Kidney tubule cell (primary cell): ENCODE measurements around the gene SLC19A1.

Source experiments
- DNase-seq: peaks from one replicate; pipeline ENCODE4 v3.0.0-alpha.2; 2018; ENCODE audit warnings: low spot score

The SLC19A1 gene

DNA sequence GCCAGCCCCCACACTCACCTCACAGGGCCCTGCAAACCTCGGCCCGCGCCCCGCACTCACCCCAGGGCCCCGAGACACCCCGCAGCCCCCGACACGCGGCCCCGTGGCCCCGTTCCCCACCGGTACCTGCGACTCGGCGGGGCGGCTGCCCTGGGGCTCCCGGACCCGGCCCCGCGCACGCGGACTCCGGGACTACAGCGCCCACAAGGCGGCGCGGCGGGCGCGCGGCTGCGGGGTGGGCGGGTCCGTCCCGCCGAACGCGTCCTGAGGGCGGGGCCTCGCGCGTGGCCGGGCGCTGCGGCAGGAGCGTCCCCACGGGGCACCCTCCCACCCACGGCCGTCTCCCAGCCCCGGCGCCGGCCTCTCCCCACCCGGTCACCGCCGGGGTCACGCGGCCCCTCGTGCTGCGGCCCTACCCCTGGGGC, at the start of gene SLC19A1:
Gene SLC19A1, minus strand, starts transcription at position 199 of the 425 bp plus-strand sequence. CDS start 4,481 bp downstream, outside the sequence.
- peak; percentile 64 for DNase-seq

DNA sequence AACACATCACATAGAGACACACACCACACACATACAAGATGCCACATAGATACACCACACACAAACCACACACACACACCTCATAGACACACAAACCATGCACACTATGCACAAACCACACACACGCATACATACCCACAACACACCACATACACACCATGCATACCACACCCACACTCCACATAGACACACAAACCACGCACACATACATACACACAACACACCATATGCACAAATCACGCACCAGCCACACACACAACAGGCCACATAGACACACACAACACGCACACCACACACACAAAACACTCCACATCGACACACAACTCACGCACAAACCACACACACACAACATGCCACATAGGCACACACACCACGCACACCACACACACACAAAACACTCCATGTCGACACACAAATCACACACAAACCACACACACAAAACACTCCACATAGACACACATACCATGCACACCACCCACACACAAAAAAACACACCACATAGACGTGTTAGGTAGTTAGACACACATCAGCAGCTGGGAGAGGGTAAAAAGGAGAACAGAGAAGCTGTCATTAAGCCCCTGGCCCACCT, 49.5 kb upstream of the SLC19A1 start:
- no peak for DNase-seq

DNA sequence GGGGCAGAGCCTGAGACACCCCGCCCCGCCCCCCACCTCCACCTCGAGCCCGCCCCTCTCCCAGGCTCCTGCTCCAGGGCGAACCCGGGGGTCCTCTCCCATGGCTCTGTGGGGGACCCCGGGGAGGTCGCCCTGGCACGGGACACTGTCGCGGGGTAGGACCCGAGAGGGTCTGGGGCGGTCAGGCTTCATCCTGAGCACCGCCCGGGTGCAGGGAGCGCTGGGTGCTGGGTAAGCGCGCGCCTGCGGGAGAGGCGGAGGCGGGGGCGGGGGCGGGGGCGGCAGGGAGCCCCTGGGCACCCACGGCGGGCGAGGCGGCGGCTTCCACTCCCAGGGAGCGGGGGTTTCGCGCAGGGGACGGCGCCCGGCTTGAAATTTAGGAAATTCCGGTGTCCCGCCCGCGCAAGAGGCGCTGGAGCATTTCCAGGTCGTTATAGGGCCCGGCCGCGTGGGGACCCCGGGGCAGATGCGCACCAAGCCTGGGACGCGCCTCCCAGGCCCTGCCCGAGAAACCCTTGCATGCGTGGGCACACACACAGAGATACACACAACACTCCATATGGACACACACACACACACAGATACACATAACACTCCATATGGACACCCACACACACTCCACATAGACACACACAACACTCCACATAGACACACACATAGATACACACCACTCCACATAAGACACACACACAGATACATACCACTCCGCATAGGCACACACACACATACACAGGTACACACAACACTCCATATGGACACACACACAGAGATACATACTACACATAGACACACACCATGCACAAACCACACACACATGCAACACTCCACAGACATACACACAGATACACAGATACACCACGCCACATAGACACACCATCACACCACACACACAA, 48.7 kb upstream of the SLC19A1 start:
- DNase-seq: no peak

DNA sequence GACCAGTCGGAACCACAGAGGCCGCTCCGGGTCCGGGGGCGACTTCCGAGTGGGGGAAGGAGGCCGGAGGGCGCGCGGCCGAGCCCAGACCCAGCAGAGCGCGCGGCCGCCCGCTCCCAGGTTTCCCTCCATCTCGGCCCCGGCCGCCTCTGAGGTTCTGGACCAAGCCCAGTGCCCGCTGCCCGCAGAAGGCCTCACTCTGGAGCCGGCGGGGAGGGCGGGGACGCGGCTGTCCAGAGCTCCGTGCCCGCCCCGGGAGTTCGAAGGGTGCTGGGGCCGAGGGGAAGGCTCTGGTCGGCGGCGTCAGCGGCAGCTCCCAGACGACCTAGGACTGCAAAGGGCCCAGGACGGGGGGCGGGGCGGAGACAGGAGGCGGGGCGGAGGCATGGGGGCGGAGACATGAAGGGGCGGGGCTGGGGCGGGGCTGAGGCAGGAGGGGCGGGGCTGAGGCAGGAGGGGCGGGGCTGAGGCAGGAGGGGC, 48.0 kb upstream of the SLC19A1 start:
- peak; percentile 27 for DNase-seq

DNA sequence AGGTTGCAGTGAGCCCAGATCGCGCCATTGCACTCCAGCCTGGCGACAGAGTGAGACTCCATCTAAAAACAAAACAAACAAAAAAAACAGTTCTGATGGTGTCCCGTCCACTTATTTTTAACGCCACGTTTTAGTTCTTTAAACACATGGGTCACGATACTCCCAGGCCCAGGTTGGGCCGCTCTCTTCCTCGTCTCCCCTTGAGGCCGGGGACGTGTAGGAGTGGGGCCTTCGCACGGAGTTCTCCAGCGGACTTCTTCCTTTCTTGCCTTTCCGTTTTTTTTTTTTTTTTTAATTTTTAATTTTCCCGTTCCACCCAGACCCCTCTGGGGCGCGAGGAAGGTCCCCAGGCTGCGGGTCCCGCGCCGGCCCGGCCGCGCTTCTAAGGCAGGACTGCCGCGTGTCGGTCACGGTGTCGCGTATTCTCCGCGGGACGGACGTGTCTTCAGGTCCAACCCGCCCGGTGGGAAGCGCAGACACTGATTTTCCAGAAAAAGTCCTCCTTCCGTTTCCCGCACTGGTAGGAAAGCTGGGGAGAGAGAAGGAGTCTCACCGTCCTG, 47.5 kb upstream of the SLC19A1 start:
- DNase-seq: no peak

DNA sequence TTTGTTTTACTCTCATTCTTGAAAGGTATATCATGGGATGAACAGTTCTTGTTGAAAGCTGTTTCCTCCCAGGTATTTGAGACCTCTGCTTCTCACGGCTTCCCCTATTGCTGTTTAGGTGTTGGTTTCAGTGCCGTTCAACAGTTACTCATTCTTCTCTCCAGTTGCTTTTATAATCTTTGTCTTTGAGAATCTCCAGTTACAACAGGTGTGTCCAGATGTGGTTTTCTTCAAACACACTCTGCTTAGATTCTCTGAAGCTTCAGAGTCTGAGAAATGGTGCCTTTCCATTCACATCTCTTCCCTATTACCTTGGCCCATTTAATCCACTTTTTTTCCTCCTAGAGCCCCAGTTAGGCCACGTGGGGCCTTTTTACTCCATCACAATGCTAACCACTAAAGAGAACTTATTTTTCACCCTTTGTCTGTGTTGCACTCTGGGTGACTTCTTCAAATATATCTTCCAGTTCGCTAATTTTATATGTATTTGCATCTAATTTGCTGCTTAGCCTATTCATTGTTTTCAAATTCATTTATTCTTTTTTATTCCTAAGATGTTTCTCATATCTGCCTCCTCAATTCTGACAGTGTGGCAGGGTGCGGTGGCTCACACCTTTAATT, 46.7 kb upstream of the SLC19A1 start:
- DNase-seq: no peak

DNA sequence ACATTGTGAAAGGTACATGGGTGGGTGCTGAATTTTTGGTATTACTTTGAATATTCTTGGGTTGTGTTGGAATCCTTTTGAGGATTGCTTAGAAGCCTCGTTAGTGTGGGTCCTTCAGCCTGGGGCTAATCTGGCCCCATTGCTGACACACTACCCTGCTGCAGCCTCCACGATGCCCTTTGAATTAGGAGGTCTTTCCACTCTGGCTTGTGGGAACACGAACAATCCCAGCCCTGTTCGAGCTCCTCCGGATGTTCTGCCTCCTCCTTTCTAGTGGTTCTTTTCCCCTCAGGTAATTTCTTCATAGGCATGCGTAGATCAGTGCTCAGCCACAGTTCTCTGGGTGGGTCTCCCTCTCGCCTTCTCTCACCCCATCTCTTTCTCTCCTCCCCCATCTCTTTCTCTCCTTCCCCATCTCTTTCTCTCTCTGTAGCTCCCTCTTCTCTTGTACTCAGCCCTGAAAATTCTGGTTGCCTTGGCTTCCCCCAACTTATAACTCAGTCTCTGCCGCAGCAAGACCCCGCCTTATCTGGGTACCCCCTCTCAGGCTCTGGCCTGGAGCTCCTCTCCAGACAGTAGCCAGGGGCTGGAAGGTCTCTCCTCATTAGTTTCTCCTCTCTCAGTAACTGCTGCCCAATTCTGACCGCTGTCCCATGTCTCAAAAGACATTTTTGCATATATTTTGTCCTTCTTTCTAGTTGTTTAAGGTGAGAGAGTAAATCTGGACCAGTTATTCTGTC, 46.0 kb upstream of the SLC19A1 start:
- DNase-seq: no peak

DNA sequence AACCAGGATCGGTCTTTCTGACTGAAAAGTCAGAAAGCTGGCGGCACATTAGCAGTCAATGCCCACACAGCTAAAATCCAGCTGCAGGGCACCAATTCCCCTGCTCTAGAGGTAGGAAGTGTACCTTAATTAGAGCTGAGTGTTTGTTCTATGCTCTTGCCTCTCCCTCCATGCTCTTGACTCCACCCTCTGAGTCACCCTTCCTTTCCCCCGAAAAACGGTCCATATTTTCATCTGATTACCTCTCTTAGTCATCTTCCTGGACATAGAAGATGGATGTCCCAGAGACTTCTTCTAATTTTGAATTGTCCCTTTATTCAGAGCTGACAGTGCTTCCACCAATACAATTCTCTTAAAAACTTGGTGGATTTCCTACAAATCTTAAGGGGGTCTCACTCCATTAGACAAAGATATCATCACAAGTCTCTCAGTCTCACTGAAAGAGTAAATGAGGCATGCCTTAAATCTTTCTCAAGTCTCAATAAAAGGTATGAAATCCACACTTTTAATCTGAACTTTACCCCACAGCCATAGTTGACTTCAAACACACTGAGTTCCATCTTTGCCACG, 44.1 kb upstream of the SLC19A1 start:
- DNase-seq: no peak

DNA sequence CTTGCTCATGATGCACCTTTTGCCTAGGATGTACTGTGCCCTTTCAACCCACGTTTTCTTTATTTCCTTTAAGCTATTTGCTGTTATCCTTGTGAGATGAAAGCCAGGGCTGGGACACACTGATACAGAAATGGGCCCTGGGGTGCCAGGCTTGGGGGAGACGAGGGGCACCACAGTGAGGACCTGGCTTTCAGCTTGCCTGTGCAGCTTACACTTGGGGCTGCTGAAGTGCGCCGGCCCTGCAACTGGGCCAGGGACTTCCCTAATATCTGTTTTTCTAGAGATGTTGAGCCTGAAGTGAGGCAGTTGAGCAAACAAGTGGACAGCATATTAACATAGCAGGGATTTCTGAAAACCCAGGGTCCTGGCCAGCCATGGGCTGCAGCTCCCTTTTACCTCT, 42.5 kb upstream of the SLC19A1 start:
- DNase-seq: no peak

DNA sequence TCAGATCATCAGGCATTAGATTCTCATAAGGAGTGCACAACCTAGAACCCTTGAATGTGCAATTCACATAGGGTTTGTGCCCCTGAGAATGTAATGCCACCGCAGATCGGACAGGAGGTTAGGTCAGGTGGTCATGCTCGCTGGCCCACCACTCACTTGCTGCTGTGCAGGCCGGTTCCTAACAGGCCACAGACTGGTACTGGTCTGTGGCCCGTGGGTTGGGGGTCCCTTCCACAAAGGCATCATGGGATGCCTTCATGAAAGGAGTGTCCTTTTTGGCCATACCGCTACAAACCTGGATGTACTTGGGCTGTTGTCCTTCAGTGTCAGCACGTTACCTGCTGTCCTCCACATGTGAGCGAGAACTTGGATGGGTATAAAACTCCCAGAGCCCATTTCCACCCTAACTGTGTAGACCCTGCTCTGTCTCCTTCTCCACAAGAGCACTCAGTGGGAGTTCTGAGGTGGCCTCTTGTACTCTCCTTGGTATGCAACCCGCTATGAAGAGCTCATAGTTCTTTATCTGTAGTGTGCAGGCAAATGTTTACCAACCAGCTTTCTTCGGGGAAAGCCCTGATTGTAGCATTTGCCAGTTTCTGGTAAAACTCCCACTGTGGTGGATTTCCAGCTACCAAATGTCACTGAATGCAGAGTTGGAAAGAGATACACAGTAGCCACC, 41.7 kb upstream of the SLC19A1 start:
- DNase-seq: no peak

DNA sequence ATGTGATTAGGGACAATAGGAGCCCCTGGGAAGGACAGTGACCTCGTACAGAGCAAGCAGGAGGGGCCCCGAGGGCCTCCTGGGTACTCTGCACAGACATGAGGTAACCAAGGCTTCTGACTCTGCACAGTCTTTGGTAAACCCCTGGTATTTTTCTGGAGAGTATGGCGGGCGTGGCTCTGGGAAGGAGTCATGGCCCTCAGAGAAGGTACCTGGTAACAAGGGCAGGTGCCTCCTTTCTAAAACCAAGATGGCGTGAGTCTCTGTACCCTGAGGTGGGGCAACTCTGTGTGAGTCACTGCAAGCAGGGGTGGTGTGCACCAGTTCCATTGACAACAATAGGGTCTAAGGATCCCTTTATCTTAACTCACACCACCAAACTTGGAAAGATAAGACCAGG, 39.9 kb upstream of the SLC19A1 start:
- DNase-seq: no peak

DNA sequence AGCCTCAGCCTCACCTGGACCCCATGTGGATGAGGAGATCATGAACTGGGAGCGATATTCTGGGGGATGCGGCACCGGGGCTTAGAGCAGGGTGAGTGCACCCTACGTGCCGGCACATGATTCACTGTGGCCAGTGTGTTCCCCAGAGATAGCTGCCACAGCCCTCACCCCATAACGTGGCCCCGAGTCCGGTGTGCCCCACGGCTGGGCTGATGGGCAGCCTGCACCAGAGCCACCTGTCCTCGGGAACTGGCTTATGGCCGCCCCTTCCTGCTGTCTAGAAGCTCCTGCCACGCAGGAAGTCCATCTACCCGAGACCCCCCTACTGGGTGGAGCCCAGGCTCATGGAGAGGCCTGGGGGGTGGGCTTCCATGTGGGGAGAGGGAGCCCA, 39.1 kb upstream of the SLC19A1 start:
- no peak for DNase-seq

DNA sequence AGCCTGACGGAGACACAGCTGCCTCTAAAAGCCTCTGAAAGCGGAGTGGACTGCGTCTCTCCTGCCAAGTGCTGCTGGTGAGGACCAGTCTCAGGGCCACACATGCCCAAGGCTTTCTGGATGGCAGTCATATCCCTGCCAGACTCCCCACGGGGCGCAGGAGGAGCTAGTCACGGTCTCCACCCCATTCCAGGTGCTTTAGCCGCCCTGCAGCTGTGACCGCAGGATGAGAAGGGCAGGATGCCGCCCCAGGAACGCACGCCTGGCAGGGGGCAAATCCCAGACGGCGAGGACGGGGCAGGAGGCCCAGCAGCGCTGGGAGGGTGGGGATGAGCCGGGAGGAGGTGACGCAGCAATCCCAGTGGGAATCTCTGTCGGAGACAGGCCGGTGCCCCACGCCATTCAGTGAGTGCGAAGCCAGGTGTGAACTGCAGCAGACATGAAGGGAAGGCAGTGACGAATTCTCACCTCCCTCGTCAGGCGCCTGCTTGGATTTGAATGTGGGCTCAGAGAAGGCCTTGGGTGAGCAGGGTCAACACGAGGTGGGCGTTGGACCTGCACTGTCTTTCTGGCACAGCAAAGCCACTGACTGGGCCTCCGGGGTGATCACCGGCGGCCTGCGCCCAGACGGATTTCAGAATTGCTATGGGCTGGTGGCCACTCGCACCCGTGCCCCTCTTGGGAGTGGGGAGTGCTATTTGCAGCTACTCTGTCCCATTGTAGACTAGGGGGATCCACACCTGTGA, 38.5 kb upstream of the SLC19A1 start:
- no peak for DNase-seq

DNA sequence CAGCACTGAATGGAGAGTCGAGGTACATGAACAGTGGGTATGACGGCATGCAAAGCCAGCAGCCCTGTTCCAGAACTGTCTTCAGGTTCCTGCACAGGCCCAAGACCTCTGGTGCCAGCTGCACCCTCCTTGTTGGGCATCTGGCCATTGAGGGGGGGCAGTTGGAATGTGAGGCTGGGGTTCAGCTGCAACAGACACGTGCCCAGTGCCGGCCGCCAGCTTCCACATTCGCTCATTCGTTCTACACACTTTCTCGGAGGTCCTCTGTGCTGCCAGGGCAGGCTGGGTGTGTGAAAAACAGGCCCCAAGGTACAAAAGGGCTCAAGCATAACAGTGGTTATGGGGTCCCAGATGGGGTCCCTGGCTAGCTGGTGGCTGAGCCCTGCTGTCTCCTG, 37.9 kb upstream of the SLC19A1 start:
- no peak for DNase-seq

DNA sequence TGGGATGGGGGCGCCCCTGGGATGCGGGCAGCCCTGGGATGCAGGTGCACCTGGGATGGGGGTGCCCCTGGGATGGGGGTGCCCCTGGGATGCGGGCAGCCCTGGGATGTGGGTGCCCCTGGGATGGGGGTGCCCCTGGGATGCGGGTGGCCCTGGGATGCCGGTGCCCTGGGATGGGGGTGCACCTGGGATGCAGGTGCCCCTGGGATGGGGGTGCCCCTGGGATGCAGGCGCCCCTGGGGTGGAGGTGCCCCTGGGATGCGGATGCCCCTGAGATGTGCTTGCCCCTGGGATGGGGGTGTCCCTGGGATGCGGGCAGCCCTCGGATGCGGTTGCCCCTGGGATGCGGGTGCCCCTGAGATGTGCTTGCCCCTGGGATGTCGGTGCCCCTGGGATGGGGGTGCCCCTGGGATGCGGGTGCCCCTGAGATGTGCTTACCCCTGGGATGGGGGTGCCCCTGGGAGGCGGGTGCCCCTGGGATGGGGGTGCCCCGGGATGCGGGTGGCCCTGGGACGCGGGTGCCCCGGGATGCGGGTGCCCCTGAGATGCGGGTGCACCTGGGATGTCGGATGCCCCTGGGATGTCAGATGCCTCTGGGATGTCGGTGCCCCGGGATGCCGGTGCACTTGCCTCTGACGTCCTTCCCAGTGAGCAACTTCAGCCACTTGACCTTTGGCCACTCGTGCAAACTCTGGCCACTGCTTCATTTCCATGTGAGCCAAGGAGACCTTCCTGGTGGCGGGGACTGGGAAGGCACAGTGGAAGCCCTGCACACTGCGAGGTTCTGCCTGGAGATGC, 37.3 kb upstream of the SLC19A1 start:
- no peak for DNase-seq

DNA sequence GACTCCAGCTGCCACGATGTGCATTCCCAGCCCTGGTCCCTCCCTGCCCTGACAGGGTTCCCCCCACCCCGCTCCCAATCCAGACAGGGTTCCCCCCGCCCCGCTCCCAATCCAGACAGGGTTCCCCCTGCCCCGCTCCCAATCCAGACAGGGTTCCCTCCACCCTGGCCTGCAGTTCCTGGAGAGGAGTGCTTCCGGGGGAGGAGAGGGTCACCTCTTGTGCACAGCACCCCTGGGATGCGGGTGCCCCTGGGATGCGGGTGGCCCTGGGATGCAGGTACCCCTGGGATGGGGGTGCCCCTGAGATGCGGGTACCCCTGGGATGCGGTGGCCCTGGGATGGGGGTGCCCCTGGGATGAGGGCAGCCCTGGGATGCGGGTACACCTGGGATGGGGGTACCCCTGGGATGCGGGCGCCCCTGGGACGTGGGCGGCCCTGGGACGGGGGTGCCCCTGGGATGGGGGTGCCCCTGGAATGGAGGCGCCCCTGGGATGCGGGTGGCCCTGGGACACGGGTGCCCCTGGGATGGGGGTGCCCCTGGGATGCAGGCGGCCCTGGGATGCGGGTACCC, 36.7 kb upstream of the SLC19A1 start:
- DNase-seq: no peak

DNA sequence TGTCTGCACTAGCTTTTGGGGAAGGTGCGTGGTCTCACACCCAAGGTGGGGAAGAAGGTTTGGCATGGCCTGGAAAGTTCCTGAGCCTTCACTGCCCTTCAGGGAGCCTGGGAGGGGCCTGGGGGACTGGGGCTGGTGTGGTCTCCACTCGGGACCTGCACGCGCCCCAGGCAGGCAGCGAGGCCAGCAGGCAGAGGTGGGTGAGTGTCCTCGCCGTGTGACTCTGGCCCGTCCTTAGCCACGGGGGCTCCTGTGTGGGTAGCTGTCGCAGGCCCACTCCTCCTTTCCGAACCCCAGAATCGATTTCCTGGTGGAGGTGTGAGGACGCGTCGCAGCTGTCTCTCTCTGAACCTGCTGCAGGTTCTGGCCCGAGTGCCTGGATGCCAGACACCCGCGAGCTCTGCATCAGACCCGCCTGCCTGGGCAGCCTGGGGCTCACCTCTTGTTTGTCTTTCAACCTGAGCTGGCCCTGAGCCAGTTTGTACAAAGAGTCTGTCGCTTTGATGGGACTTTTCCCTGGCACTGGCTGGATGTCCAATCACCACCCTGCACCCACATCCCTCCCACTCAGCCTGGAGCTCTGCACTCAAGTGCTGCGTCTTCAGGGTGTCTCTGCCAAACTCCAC, 36.0 kb upstream of the SLC19A1 start:
- DNase-seq: no peak

DNA sequence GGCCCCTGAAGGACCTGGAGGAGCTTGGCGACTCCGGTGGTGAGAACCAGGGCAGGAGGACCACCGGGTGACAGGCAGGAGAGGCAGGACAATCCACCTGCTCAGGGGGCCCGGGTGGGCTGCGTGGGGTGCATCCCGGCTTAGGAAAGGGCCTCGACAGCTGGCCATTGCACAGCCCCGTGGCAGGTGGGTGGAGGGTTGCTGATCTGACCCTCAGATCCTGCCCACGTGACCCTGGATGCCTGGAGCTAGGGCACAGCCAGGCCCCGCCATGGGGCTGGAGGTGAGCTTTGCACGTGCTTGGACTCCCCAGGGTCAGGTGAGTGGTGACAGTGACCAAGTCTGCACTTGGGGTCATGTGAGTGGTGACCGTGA, 35.5 kb upstream of the SLC19A1 start:
- DNase-seq: no peak
